Lower lobe of right lung (tissue), 2 donors: Measurements from ENCODE around the gene CTSS. TPM values are rescaled to one million over a fixed set of nuclear protein-coding genes. Genes with fewer than 3 reads are reported as not detected.

Source experiments
- ATAC-seq, 2 donors: fragments of 200-7000 bp; cut with Tn5 transposase; one replicate each; pipeline ENCODE4 v1.9.1; 2020 to 2022; ENCODE audit warnings: mild to moderate bottlenecking in 2 of 2, moderate library complexity in 2 of 2
- DNase-seq: peaks from one replicate; pipeline ENCODE4 v3.0.0-alpha.2; 2020
- H3K27ac ChIP-seq: fragments of 200-600 bp; one replicate; pipeline ENCODE4 v1.8.0; 2022
- H3K27me3 ChIP-seq: fragments of 200-600 bp; one replicate; pipeline ENCODE4 v1.8.0; 2022; ENCODE audit warnings: low read depth
- H3K36me3 ChIP-seq: fragments of 200-600 bp; one replicate; pipeline ENCODE4 v1.8.0; 2022; ENCODE audit warnings: mild to moderate bottlenecking
- H3K4me1 ChIP-seq: fragments of 200-600 bp; one replicate; pipeline ENCODE4 v1.8.0; 2022
- H3K4me3 ChIP-seq: fragments of 200-600 bp; one replicate; pipeline ENCODE4 v1.8.0; 2022; ENCODE audit warnings: mild to moderate bottlenecking
- H3K9me3 ChIP-seq: fragments of 200-600 bp; one replicate; pipeline ENCODE4 v1.8.0; 2022
- CTCF ChIP-seq: fragments of 200-600 bp; IDR thresholded peaks from one replicate; pipeline ENCODE4 v1.8.0; 2022; ENCODE audit warnings: antibody characterized with exemption, mild to moderate bottlenecking
- intact Hi-C: fragments of 100-400 bp; cut with DNase I; formaldehyde crosslinking; loops from one replicate; pipeline ENCODE4 v1.11.0; 2022
- total RNA-seq: library from RNA; stranded (reverse); fragmentation: NEBNext Ultra II Directional; extraction: Animal tissue kit (Norgen Biotek cat#: 25700); gene quantifications from one replicate; pipeline ENCODE4 v1.2.1, GENCODE V29; 2021
- donor health status: DM: no; HTN: yes; CAD: no; lungs with severe emphysema.

The CTSS gene
- total RNA-seq, 1 donor from 2014 or later = 824 TPM

- H3K9me3 ChIP-seq = no peaks in the 10 kb centered on the region
- DNase-seq (no peak), ATAC-seq (peak in 1 of 2 donors; percentile 59)
- peaks cover 32% of the 10 kb centered on the region for H3K36me3 ChIP-seq
- intact Hi-C loops = no loop called here
- peaks cover 15% of the 10 kb centered on the region for H3K4me1 ChIP-seq
- TF ChIP-seq CTCF = no peak
- peak overlapping the region; percentile 68 for H3K4me3 ChIP-seq
- peak overlapping the region; percentile 79 for H3K27ac ChIP-seq
- no peaks in the 10 kb centered on the region for H3K27me3 ChIP-seq
Measured at GRCh38 chr1:150696590-150696989, 69.0 kb downstream of the CTSS start.

GRCh38 chr1:150696162-150696561 is 69.4 kb downstream of the CTSS start:
- H3K27ac ChIP-seq = peak overlapping the region; percentile 79
- peaks cover 15% of the 10 kb centered on the region for H3K4me1 ChIP-seq
- no peak for TF ChIP-seq CTCF
- ATAC-seq (no peak), DNase-seq (no peak)
- intact Hi-C loops = no loop called here
- peak overlapping the region; percentile 68 for H3K4me3 ChIP-seq
- H3K36me3 ChIP-seq = peaks cover 37% of the 10 kb centered on the region
- no peaks in the 10 kb centered on the region for H3K27me3 ChIP-seq
- no peaks in the 10 kb centered on the region for H3K9me3 ChIP-seq

- no peak for TF ChIP-seq CTCF
- intact Hi-C loops = no loop called here
- Histone ChIP-seq H3K27ac (no peak overlapping the region), H3K27me3 (no peaks in the 10 kb centered on the region), H3K36me3 (peaks cover 39% of the 10 kb centered on the region), H3K9me3 (no peaks in the 10 kb centered on the region), H3K4me3 (peak overlapping the region; percentile 68), H3K4me1 (peaks cover 15% of the 10 kb centered on the region)
- no peak for ATAC-seq
- DNase-seq = no peak
Measured at GRCh38 chr1:150695561-150695960, 70.0 kb downstream of the CTSS start.

GRCh38 chr1:150692720-150693119 is 72.9 kb downstream of the CTSS start:
- intact Hi-C loops = no loop called here
- Histone ChIP-seq H3K36me3 (peaks cover 60% of the 10 kb centered on the region), H3K4me1 (peaks cover 15% of the 10 kb centered on the region), H3K4me3 (no peak overlapping the region), H3K9me3 (no peaks in the 10 kb centered on the region), H3K27me3 (no peaks in the 10 kb centered on the region), H3K27ac (no peak overlapping the region)
- no peak for ATAC-seq
- no peak for TF ChIP-seq CTCF
- no peak for DNase-seq

- H3K9me3 ChIP-seq = no peaks in the 10 kb centered on the region
- TF ChIP-seq CTCF = no peak
- H3K36me3 ChIP-seq = peaks cover 74% of the 10 kb centered on the region
- intact Hi-C loops = no loop called here
- H3K27ac ChIP-seq = no peak overlapping the region
- no peak for ATAC-seq
- no peak for DNase-seq
- H3K27me3 ChIP-seq = no peaks in the 10 kb centered on the region
- H3K4me1 ChIP-seq = peaks cover 4% of the 10 kb centered on the region
- no peak overlapping the region for H3K4me3 ChIP-seq
Measured at GRCh38 chr1:150688763-150689162, 76.8 kb downstream of the CTSS start.

GRCh38 chr1:150686275-150686674 is 79.3 kb downstream of the CTSS start:
- intact Hi-C loops = no loop called here
- DNase-seq (no peak), ATAC-seq (no peak)
- H3K27me3 ChIP-seq = no peaks in the 10 kb centered on the region
- TF ChIP-seq CTCF = no peak
- no peaks in the 10 kb centered on the region for H3K4me1 ChIP-seq
- H3K9me3 ChIP-seq = no peaks in the 10 kb centered on the region
- no peak overlapping the region for H3K4me3 ChIP-seq
- H3K36me3 ChIP-seq = peaks cover 66% of the 10 kb centered on the region
- H3K27ac ChIP-seq = no peak overlapping the region
